Stimulated activated effector memory CD8-positive, alpha-beta T cell treated with anti-CD3 and anti-CD28 coated beads, Interleukin-12 subunit alpha, Interleukin-12 subunit beta, amount 100 ng/mL, for 72 hours (primary cell): Measurements from ENCODE around the gene NIPBL.
"Not testable (repeated sequence)": the region's sequence is repeated elsewhere in the genome, so short reads cannot be mapped to it uniquely, and the experiment has no call there.

Experiments
- ATAC-seq: fragments of 150-1000 bp; cut with Tn5 transposase; 2 replicates; pipeline ENCODE4 v1.10.0; 2021
- DNase-seq, 2 donors: peaks; one replicate each; pipeline ENCODE4 v3.0.0; 2021 to 2022; ENCODE audit warnings: low spot score in 2 of 2
- H3K27ac Mint-ChIP-seq: one replicate; pipeline ENCODE4 v1.8.0; 2022; ENCODE audit warnings: mild to moderate bottlenecking, mixed read lengths
- H3K36me3 Mint-ChIP-seq: one replicate; pipeline ENCODE4 v1.8.0; 2022; ENCODE audit warnings: mild to moderate bottlenecking, mixed read lengths
- H3K4me1 Mint-ChIP-seq: one replicate; pipeline ENCODE4 v1.8.0; 2022; ENCODE audit warnings: mixed read lengths
- H3K4me3 Mint-ChIP-seq: one replicate; pipeline ENCODE4 v1.8.0; 2022; ENCODE audit warnings: mild to moderate bottlenecking, mixed read lengths
- H3K9me3 Mint-ChIP-seq: one replicate; pipeline ENCODE4 v1.8.0; 2022; ENCODE audit warnings: mixed read lengths

NIPBL gene

GRCh38 chr5:36885566-36886485 lies 9.3 kb downstream of the NIPBL start:
- no peak for ATAC-seq
- no peak for DNase-seq
- H3K4me3 Mint-ChIP-seq, result no peak overlapping the region
- H3K36me3 Mint-ChIP-seq, result no peaks in the 10 kb centered on the region
- peaks cover 67% of the 10 kb centered on the region for H3K4me1 Mint-ChIP-seq
- H3K9me3 Mint-ChIP-seq, result no peaks in the 10 kb centered on the region
- H3K27ac Mint-ChIP-seq, result no peak overlapping the region

- H3K4me1 Mint-ChIP-seq, result peaks cover 69% of the 10 kb centered on the region
- DNase-seq, result no peak
- no peak overlapping the region for H3K27ac Mint-ChIP-seq
- peaks cover 5% of the 10 kb centered on the region for H3K9me3 Mint-ChIP-seq
- ATAC-seq, result no peak
- peaks cover 5% of the 10 kb centered on the region for H3K36me3 Mint-ChIP-seq
- no peak overlapping the region for H3K4me3 Mint-ChIP-seq
Observed at GRCh38 chr5:36886791-36887190, 10.2 kb downstream of the NIPBL start.

GRCh38 chr5:36887532-36887931 lies 11.0 kb downstream of the NIPBL start:
- Mint-ChIP-seq H3K4me1 (peaks cover 62% of the 10 kb centered on the region), H3K36me3 (peaks cover 5% of the 10 kb centered on the region), H3K9me3 (peaks cover 5% of the 10 kb centered on the region), H3K27ac (peak overlapping the region; percentile 5), H3K4me3 (peak overlapping the region; percentile 1)
- DNase-seq (no peak), ATAC-seq (no peak)

GRCh38 chr5:36888303-36888702 lies 11.7 kb downstream of the NIPBL start:
- Mint-ChIP-seq H3K4me1 (peaks cover 64% of the 10 kb centered on the region), H3K4me3 (peak overlapping the region; percentile 1), H3K36me3 (peaks cover 5% of the 10 kb centered on the region), H3K9me3 (peaks cover 5% of the 10 kb centered on the region), H3K27ac (peak overlapping the region; percentile 5)
- no peak for ATAC-seq
- DNase-seq, result no peak

GRCh38 chr5:36889264-36889663 lies 12.7 kb downstream of the NIPBL start:
- Mint-ChIP-seq H3K4me1 (peaks cover 65% of the 10 kb centered on the region), H3K9me3 (peaks cover 5% of the 10 kb centered on the region), H3K27ac (peak overlapping the region; percentile 81), H3K36me3 (peaks cover 5% of the 10 kb centered on the region), H3K4me3 (peak overlapping the region; percentile 10)
- ATAC-seq, result peak; percentile 100
- DNase-seq, result no peak

GRCh38 chr5:36891266-36891665 lies 14.7 kb downstream of the NIPBL start:
- Mint-ChIP-seq H3K9me3 (peaks cover 5% of the 10 kb centered on the region), H3K36me3 (peaks cover 5% of the 10 kb centered on the region), H3K4me1 (peaks cover 69% of the 10 kb centered on the region), H3K4me3 (no peak overlapping the region), H3K27ac (no peak overlapping the region)
- ATAC-seq (no peak), DNase-seq (no peak)

- H3K4me3 Mint-ChIP-seq, DNase-seq, H3K27ac Mint-ChIP-seq, H3K36me3 Mint-ChIP-seq, H3K9me3 Mint-ChIP-seq, ATAC-seq: not testable (repeated sequence)
- H3K4me1 Mint-ChIP-seq, result peaks cover 64% of the 10 kb centered on the region
Observed at GRCh38 chr5:36892085-36892830, 15.7 kb downstream of the NIPBL start.

GRCh38 chr5:36894954-36895353 lies 18.4 kb downstream of the NIPBL start:
- no peak overlapping the region for H3K4me3 Mint-ChIP-seq
- DNase-seq (no peak), ATAC-seq (no peak)
- H3K9me3 Mint-ChIP-seq, result peaks cover 5% of the 10 kb centered on the region
- no peak overlapping the region for H3K27ac Mint-ChIP-seq
- H3K4me1 Mint-ChIP-seq, result peaks cover 63% of the 10 kb centered on the region
- H3K36me3 Mint-ChIP-seq, result peaks cover 12% of the 10 kb centered on the region

GRCh38 chr5:36896476-36896875 lies 19.9 kb downstream of the NIPBL start:
- Mint-ChIP-seq H3K36me3 (peaks cover 7% of the 10 kb centered on the region), H3K4me3 (no peak overlapping the region), H3K9me3 (peaks cover 8% of the 10 kb centered on the region), H3K4me1 (peaks cover 69% of the 10 kb centered on the region), H3K27ac (no peak overlapping the region)
- DNase-seq (no peak), ATAC-seq (no peak)

GRCh38 chr5:36897616-36898015 lies 21.0 kb downstream of the NIPBL start:
- Mint-ChIP-seq H3K4me3 (no peak overlapping the region), H3K27ac (peak overlapping the region; percentile 57), H3K36me3 (peaks cover 6% of the 10 kb centered on the region), H3K9me3 (peaks cover 5% of the 10 kb centered on the region), H3K4me1 (peaks cover 75% of the 10 kb centered on the region)
- DNase-seq (no peak), ATAC-seq (no peak)

GRCh38 chr5:36899860-36900259 lies 23.3 kb downstream of the NIPBL start:
- ATAC-seq (no peak), DNase-seq (no peak)
- Mint-ChIP-seq H3K4me1 (peaks cover 71% of the 10 kb centered on the region), H3K4me3 (no peak overlapping the region), H3K9me3 (peaks cover 5% of the 10 kb centered on the region), H3K36me3 (peaks cover 6% of the 10 kb centered on the region), H3K27ac (no peak overlapping the region)

GRCh38 chr5:36900283-36900682 lies 23.7 kb downstream of the NIPBL start:
- peaks cover 6% of the 10 kb centered on the region for H3K36me3 Mint-ChIP-seq
- no peak overlapping the region for H3K27ac Mint-ChIP-seq
- H3K9me3 Mint-ChIP-seq, result peaks cover 5% of the 10 kb centered on the region
- DNase-seq (no peak), ATAC-seq (no peak)
- no peak overlapping the region for H3K4me3 Mint-ChIP-seq
- peaks cover 71% of the 10 kb centered on the region for H3K4me1 Mint-ChIP-seq

GRCh38 chr5:36901077-36901476 lies 24.5 kb downstream of the NIPBL start:
- not testable (repeated sequence) for H3K9me3 Mint-ChIP-seq, ATAC-seq, DNase-seq, H3K4me3 Mint-ChIP-seq, H3K36me3 Mint-ChIP-seq, H3K27ac Mint-ChIP-seq
- H3K4me1 Mint-ChIP-seq, result peaks cover 64% of the 10 kb centered on the region

GRCh38 chr5:36901856-36902255 lies 25.3 kb downstream of the NIPBL start:
- Mint-ChIP-seq H3K36me3 (peaks cover 6% of the 10 kb centered on the region), H3K4me3 (no peak overlapping the region), H3K9me3 (peaks cover 5% of the 10 kb centered on the region), H3K27ac (no peak overlapping the region), H3K4me1 (peaks cover 60% of the 10 kb centered on the region)
- ATAC-seq (no peak), DNase-seq (no peak)

GRCh38 chr5:36902353-36902752 lies 25.8 kb downstream of the NIPBL start:
- H3K9me3 Mint-ChIP-seq, result peaks cover 5% of the 10 kb centered on the region
- peaks cover 57% of the 10 kb centered on the region for H3K4me1 Mint-ChIP-seq
- DNase-seq, result no peak
- H3K27ac Mint-ChIP-seq, result no peak overlapping the region
- no peak overlapping the region for H3K4me3 Mint-ChIP-seq
- H3K36me3 Mint-ChIP-seq, result peaks cover 6% of the 10 kb centered on the region
- no peak for ATAC-seq

GRCh38 chr5:36904677-36905076 lies 28.1 kb downstream of the NIPBL start:
- Mint-ChIP-seq H3K36me3 (no peaks in the 10 kb centered on the region), H3K9me3 (peaks cover 5% of the 10 kb centered on the region), H3K4me3 (no peak overlapping the region), H3K27ac (no peak overlapping the region), H3K4me1 (peaks cover 50% of the 10 kb centered on the region)
- ATAC-seq (no peak), DNase-seq (no peak)
